HG03565 (cell line): ENCODE data around the gene GNL1.
"Not testable (repeated sequence)": the region's sequence is repeated elsewhere in the genome, so short reads cannot be mapped to it uniquely, and the experiment has no call there.

Experiments
- ATAC-seq: cut with Tn5 transposase; IDR thresholded peaks from one replicate; pipeline ENCODE4 v1.9.1; 2021; ENCODE audit warnings: mild to moderate bottlenecking, moderate library complexity; ENCODE audit not compliant: unreplicated experiment

GNL1 gene

GRCh38 chr6:30556066-30556905, at the start of gene GNL1:
Gene GNL1, minus strand, starts transcription at chr6:30556489. Its CDS starts 286 bp downstream, at chr6:30556203.
- ATAC-seq, result peak; percentile 53

- ATAC-seq, result no peak
Measured at GRCh38 chr6:30603961-30604360, 47.7 kb upstream of the GNL1 start.

GRCh38 chr6:30601815-30602641, 45.7 kb upstream of the GNL1 start:
- ATAC-seq, result no peak

- ATAC-seq, result no peak
Measured at GRCh38 chr6:30601436-30601814, 45.1 kb upstream of the GNL1 start.

- no peak for ATAC-seq
Measured at GRCh38 chr6:30600451-30600961, 44.2 kb upstream of the GNL1 start.

GRCh38 chr6:30599625-30600324, 43.5 kb upstream of the GNL1 start:
- no peak for ATAC-seq

- no peak for ATAC-seq
Measured at GRCh38 chr6:30598912-30599624, 42.8 kb upstream of the GNL1 start.

GRCh38 chr6:30597315-30598144, 41.2 kb upstream of the GNL1 start:
- not testable (repeated sequence) for ATAC-seq

GRCh38 chr6:30592287-30592686, 36.0 kb upstream of the GNL1 start:
- no peak for ATAC-seq

- no peak for ATAC-seq
Measured at GRCh38 chr6:30591008-30591407, 34.7 kb upstream of the GNL1 start.

- ATAC-seq, result no peak
Measured at GRCh38 chr6:30590509-30590908, 34.2 kb upstream of the GNL1 start.

GRCh38 chr6:30589754-30590358, 33.6 kb upstream of the GNL1 start:
- ATAC-seq, result no peak

- no peak for ATAC-seq
Measured at GRCh38 chr6:30583921-30584320, 27.6 kb upstream of the GNL1 start.

GRCh38 chr6:30578051-30578450, 21.8 kb upstream of the GNL1 start:
- no peak for ATAC-seq

- ATAC-seq, result no peak
Measured at GRCh38 chr6:30573113-30573512, 16.8 kb upstream of the GNL1 start.

- ATAC-seq, result no peak
Measured at GRCh38 chr6:30572148-30572547, 15.9 kb upstream of the GNL1 start.

GRCh38 chr6:30571762-30572082, 15.4 kb upstream of the GNL1 start:
- ATAC-seq, result no peak

- peak; percentile 90 for ATAC-seq
Measured at GRCh38 chr6:30571075-30571761, 14.9 kb upstream of the GNL1 start, which contains the start of gene ABCF1. Gene ABCF1, plus strand, starts transcription at chr6:30571442. Its CDS starts 46 bp downstream, at chr6:30571488.

- peak; percentile 13 for ATAC-seq
Measured at GRCh38 chr6:30570740-30571074, 14.4 kb upstream of the GNL1 start.
